T-helper 2 cell treated with Interferon-gamma antibody and Interleukin-4, amounts not matched to agents 100 ng/mL and 5 ng/mL, for 36 hours (primary cell): ENCODE measurements around the gene ENPP3. TPM values are rescaled to one million over a fixed set of nuclear protein-coding genes. Genes with fewer than 3 reads are reported as not detected.
"Not testable (repeated sequence)": the region's sequence is repeated elsewhere in the genome, so short reads cannot be mapped to it uniquely, and the experiment has no call there.

Experiments used
- intact Hi-C: fragments of 100-400 bp; cut with micrococcal nuclease; formaldehyde crosslinking; loops from one replicate; pipeline ENCODE4 v1.15.1; 2023
- total RNA-seq: library from RNA; stranded (reverse); gene quantifications from 2 replicates; pipeline ENCODE4 v1.2.3, GENCODE V29; 2022

The ENPP3 gene
- total RNA-seq, 1 donor from 2014 or later = 2.7 TPM

GRCh38 chr6:131683479-131683878 lies 46.4 kb downstream of the ENPP3 start:
- intact Hi-C loops = loop anchor here (1.0 kb wide), 1 partner anchor 55 kb away; the partner anchor contains the start of gene MED23

DNA sequence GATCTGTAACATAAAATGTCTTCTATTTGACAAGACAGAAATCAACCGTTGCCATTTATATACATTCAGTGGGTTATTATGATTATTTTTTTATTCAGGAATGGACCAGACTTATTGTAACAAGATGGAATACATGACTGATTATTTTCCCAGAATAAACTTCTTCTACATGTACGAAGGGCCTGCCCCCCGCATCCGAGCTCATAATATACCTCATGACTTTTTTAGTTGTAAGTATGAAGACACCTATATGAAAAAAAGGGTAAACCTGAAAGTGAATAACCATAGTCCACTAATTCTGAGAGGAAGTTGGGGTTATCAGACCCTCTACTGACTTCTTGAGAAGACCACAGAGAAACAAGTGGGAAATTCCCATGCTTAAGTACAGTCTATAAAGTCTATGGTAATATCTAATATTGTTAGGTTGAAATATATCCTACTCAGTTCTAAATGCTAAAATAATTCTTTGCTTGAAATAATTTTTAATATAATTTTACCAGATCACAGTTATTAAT lies 48.2 kb downstream of the ENPP3 start:
- intact Hi-C loops = loop anchor here (5.0 kb wide), 1 partner anchor 122 kb away; the partner anchor contains the start of gene ENPP1

GRCh38 chr6:131687022-131687421 lies 49.9 kb downstream of the ENPP3 start:
- intact Hi-C loops = loop anchor here (5.0 kb wide), 1 partner anchor 120 kb away; the partner anchor contains the start of gene ENPP1

- intact Hi-C loops = loop anchor here (1.0 to 5.0 kb wide), 3 partner anchors 119 to 489 kb away; partner anchors contain the start of gene ENPP1
Observed at GRCh38 chr6:131688286-131688685, 51.2 kb downstream of the ENPP3 start.

DNA sequence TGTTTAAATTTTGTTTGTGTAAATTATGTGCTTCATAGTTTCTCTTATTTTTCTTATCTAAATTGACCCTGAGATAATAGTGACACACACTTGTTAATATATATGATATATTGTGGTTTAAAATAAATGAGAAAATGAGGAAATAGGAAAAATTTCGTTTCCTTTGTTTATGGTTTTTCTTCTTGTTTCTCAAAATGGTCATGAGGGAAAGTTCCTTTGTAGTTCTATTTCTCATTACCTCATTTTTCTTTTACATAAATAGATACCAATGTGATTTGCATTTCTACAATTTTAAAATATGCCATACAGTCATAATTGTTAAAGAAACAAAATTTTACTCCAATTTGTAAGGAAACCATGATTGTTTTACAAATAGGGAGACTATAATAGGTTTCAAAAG lies 54.9 kb downstream of the ENPP3 start:
- intact Hi-C loops = loop anchor here (10.0 kb wide), 1 partner anchor 523 kb away; no protein-coding TSS in a partner anchor

GRCh38 chr6:131692589-131692988 lies 55.5 kb downstream of the ENPP3 start:
- intact Hi-C loops = loop anchor here (10.0 kb wide), 1 partner anchor 522 kb away; no protein-coding TSS in a partner anchor

DNA sequence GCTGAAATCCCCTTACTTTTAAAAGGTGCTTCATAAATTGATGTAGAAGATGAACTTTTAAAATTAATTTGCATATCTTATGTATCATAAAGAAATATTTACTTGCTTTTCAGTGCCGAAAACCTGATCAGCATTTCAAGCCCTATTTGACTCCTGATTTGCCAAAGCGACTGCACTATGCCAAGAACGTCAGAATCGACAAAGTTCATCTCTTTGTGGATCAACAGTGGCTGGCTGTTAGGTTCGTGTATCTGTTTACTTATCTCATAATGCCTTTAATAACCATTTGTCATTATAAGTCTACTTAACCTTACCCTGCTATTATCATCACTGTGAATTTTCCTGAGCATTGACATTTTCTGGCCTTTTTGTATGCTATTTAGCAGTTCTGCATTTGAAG lies 56.3 kb downstream of the ENPP3 start:
- intact Hi-C loops = loop anchor here (10.0 kb wide), 1 partner anchor 521 kb away; no protein-coding TSS in a partner anchor

DNA sequence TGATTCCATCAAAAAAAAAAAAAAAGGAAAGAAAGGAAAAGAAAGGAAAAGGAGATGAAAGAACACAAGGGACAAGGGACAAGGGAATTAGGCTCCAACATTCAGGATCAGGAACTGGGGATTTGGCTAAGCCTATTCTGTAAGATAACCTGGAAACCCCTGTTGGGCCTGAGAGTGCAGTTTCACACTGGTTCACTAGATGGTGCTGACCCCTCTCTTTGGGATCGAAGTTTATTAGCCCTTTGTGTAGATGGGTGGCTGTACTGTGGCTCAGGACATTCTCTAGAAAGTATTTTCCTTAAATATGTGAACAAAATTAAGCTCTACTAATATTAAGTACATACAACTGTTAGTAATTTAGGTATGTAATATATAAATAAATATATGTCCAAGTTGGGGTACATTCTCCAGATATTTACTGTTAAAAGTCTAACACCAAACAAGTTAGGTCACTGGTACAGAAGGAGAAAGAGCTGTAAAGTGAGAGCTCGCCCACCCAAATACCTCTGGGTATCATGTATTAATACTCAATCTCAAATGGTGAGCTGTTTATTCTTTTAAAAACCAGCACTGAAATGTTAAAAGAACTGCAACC lies 57.8 kb downstream of the ENPP3 start:
- intact Hi-C loops = loop anchor here (1.0 to 10.0 kb wide), 2 partner anchors 215 to 520 kb away; no protein-coding TSS in a partner anchor

- intact Hi-C loops = loop anchor here (10.0 kb wide), 1 partner anchor 518 kb away; no protein-coding TSS in a partner anchor
Observed at GRCh38 chr6:131696956-131697355, 59.9 kb downstream of the ENPP3 start.

- intact Hi-C loops = not testable (repeated sequence)
Observed at GRCh38 chr6:131700851-131701250, 63.7 kb downstream of the ENPP3 start.

DNA sequence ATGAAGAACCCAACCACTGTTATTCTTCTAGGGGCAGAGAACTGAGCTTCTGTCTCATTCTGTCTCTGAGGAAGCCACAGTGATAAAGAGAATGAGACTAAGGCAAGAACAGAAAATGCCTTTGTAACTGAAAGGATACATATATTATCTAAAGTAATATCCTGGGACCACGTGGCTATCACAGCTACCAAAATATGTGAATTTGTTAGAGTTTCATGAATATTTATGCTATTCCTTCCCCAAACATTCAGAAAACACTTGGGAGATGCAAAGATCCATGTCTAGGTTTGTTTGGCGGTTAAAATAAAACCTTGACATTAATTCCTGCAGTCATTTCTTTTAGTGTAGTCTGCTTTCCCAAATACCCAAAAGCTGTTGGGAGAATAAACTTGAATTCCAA lies 66.8 kb downstream of the ENPP3 start:
- intact Hi-C loops = not testable (repeated sequence)

- intact Hi-C loops = not testable (repeated sequence)
Observed at GRCh38 chr6:131710917-131711316, 73.8 kb downstream of the ENPP3 start, which contains the start of gene CTAGE9. Gene CTAGE9 (minus strand): TSS chr6:131711017. CDS start chr6:131711017, 0 bp downstream.

GRCh38 chr6:131715567-131715966 lies 78.5 kb downstream of the ENPP3 start:
- intact Hi-C loops = not testable (repeated sequence)

- intact Hi-C loops = no loop called here
Observed at GRCh38 chr6:131717836-131718542, 80.9 kb downstream of the ENPP3 start.

- intact Hi-C loops = no loop called here
Observed at GRCh38 chr6:131721161-131721560, 84.1 kb downstream of the ENPP3 start.

GRCh38 chr6:131724114-131724513 lies 87.0 kb downstream of the ENPP3 start:
- intact Hi-C loops = no loop called here

- intact Hi-C loops = no loop called here
Observed at GRCh38 chr6:131727467-131727866, 90.4 kb downstream of the ENPP3 start.

DNA sequence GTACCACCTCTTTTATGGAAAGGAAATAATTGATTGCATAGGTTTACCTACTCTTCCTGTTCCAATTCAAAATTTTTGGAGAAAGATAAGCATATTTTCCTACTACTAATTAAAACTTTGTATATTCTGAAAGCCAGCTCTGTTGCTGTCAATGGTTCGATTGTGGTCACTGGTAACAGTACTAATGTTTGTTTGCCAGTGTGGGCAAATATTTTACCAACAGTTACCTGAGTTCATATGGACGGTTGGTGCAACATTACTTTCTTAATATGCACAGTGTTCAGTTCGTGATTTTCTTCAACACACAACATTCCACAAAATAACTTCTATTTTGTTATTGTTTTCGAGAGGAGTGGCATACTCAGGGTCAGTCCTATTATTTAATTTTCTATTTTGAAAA lies 90.8 kb downstream of the ENPP3 start:
- intact Hi-C loops = no loop called here

DNA sequence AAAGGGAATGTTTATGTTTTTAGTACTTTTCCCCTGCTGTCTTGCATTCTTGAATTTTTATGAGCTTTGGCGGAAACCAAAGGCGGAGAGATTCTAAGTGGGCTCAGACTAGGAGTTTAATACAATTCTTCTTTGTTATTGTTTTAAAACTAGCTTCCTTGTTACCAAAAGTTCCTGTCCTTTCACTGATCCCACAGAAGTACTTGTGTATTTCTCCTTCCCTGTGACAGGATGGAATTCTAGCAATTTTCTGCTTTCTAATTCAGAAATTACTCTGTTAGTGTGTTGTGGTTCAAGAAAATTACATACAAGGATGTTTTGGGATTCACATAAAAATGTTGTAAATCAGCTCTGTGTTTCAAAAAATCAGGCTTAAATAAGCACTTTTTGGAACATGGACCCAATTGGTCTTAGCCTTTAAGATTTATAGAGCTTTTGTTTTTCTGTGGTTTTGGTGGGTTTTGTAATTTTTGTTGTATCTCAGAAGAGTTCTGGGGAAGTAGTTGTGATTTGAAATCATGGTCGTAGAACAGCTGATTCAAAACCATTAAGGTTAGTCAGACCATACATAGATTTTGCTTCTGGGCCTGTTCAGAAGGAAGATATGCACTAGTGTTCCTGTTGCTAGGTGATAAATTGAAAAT lies 91.3 kb downstream of the ENPP3 start:
- intact Hi-C loops = no loop called here

GRCh38 chr6:131729550-131729949 lies 92.4 kb downstream of the ENPP3 start:
- intact Hi-C loops = no loop called here

DNA sequence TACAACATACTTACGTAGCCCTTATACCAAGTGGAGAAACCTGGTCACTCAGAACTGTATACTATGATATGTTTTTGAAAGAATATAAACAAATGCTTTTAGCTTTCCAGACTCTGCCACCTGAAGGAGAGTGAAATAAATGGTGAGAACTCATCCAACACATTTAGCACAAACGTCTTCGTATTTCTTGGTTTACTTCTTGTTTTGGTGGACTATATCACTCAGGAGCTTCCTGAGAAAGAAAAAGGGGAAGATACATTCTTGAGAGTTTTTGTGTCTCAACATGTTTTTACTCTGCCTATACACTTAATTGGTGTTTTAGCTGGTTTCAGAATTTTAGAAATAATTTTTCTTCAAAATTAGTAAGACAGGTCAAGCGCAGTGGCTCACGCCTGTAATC lies 93.2 kb downstream of the ENPP3 start:
- intact Hi-C loops = no loop called here
